Activated CD4-positive, alpha-beta T cell treated with anti-CD3 and anti-CD28 coated beads for 24 hours (primary cell): ENCODE data around the gene ATM.
"Not testable (repeated sequence)": the region's sequence is repeated elsewhere in the genome, so short reads cannot be mapped to it uniquely, and the experiment has no call there.

ENCODE experiments used
- DNase-seq, 2 donors: peaks; one replicate each; pipeline ENCODE4 v3.0.0-alpha.2; 2020; ENCODE audit warnings: low read depth in 2 of 2

The ATM gene

DNA sequence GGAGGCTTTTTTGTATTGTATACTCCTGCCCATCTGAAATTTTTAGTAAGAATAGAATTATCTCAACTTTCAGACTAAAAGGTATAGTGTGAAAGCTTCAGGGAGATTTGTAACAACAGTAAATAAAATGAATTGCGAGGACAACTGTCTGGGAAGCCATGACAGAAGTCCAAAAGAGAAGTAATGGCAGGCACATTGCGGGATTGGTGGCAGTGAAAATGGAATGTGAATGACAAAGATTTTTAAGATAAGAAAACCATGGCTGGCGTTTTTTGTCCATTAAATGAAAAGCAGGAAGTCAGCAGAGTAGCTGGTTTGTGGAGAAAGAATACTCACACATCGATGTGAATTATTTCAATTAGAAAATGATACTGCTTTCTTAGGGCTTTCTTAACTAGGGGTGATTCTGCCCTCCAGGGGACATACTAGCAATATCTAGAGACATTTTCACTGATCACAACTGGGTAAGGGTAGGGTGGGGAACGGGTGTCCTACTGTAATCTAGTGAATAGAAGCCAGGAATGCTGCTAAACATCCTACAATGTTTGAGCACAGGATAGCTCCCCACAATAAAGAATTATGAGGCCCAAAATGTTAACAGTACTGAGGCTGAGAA lies 2.0 kb upstream of the ATM start:
- DNase-seq: no peak

DNA sequence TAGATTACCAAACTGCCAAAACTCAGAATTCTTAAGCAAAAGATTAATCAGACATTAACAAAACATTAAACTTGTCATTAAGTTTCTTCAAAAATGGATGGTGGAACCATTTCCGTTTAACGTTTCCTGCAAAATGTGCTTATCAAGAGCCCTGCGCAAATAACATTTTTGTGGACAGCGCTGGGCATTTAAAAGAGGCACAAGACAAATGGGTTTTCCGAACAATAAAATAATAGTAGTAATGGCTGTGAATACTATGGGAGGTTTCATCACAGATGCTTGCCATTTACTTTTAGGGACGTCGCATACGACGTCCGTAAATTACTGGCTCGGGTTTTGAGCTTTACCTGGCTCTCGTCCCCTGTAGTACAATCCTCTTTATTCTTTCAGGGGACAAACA lies 1.5 kb upstream of the ATM start:
- DNase-seq: no peak

- peak in 1 of 2 donors; percentile 14 for DNase-seq
Observed at GRCh38 chr11:108221911-108222573, 825 bp upstream of the ATM start.

DNA sequence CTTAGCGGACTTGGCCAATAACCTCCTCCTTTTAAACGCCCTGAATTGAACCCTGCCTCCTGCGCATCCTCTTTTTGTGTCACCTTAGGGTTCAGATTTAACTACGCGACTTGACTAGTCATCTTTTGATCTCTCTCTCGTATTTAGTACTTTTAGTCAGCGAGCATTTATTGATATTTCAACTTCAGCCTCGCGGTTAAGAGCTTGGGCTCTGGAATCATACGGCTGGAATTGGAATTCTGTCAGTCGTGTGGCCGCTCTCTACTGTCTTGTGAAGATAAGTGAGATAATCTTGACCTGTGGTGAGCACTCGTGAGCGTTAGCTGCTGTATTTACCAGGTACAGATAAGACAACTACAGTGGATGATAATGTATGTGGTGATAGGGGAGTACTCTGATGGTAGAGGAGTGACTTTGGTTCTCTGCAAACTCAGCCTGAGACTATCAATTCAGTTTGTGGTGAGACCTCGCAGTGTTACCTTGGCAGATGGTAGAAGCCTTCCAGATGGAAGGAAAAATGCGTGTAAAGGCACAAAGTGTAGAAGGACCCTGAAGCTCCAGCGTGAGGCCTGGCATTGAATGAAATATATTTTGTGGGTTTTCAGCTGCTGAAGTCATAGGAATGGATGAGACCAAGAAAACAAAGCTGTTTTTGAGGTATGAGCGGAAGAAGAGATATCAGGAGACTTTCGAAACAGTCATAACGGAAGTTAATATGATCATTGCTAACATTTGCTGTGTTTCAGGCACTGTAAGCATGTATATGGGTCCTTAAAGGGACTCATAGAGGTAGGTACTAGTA lies 682 bp downstream of the ATM start:
- DNase-seq: peak in 1 of 2 donors; percentile 41

- DNase-seq: no peak
Observed at GRCh38 chr11:108224366-108224765, 1.5 kb downstream of the ATM start.

DNA sequence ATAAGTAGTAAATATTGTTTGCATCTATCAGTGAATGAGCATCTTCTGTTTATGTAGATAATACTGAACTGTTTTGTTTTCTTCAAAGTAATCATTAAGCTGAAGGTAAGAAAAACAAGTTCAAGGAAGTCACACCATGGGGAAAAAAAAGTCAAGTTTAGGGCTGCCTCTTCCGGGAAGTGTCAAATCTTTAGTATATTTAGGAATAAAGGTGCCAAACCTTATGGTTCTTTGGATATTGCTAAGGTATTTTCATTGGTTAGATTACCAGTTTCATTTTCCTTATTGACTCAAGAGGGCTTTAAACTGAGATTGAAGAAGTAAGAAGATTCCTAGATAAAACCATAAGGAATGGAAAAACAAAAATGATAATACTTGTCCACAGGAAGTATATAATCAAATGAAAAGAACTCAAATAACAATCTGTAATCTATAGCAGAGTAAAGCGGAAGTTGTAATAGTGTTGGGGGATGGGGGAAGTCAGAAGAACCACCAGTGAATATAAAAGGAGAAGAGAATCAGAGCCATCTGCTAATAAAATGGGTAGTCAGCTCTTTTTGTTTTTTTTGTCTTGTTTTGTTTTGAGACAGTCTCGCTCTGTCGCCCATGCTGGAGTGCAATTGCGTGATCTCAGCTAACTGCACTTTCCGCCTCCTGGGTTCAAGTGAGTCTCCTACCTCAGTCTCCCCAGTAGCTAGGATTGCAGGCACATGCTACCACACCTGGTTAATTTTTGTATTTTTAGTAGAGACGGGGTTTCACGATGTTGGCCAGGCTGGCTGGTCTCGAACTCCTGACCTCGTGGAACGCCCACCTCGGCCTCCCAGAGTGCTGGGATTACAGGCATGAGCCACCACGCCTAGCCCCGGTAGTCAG lies 2.3 kb downstream of the ATM start:
- DNase-seq: no peak

DNA sequence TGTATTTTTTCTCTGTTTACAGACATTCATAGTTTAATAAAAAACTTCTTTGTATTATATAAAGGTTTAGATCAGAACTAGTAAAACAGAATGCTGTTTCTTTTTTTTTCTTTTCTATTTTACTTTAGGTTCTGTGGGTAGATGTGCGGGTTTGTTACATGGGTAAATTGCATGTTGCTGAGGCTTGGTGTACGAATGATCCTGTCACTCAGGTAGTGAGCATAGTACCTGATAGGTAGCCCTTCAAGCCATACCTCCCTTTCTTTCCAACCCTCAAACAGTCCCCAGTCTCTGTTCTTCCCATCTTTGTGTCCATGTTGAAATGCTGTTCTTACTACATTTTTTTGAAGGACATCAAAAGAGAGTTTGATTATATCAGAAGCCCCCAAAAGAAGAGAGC lies 3.2 kb downstream of the ATM start:
- no peak for DNase-seq

DNA sequence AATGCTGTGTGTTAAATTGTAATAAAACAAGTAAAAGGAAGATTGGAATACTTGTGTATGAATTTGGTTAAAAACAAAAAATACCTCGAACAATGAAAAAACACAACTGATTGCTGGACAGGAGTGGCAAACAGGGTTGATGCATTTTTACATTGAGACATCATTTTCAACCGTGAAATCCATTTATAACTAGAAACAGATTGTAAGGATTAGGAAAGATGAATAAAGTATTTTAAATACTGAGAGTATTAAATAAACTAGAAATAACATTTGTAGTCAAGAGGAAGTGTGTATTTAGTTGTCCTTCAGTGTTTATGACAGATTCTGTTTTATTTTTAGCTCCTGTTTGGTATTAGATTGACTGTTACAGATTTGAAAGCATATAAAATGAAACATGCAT lies 5.4 kb downstream of the ATM start:
- DNase-seq: no peak

GRCh38 chr11:108233277-108233945 lies 10.5 kb downstream of the ATM start:
- no peak for DNase-seq

DNA sequence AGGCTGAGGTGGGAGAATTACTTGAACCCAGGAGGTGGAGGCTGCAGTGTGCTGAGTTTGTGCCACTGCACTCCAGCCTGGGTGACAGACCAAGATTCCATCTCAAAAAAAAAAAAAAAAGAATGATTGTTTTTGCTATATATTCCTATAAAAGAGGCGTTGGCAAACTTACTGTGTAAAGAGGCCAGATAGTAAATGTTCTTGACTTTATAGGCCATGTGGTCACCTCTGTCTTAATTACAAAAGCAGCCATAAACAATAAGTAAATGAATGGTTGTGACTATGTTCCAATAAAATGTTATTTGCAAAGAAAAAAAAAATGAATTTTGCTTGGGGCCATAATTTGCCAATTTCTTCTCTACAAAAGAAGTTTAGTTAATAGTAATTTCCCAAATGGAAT lies 12.3 kb downstream of the ATM start:
- no peak for DNase-seq

DNA sequence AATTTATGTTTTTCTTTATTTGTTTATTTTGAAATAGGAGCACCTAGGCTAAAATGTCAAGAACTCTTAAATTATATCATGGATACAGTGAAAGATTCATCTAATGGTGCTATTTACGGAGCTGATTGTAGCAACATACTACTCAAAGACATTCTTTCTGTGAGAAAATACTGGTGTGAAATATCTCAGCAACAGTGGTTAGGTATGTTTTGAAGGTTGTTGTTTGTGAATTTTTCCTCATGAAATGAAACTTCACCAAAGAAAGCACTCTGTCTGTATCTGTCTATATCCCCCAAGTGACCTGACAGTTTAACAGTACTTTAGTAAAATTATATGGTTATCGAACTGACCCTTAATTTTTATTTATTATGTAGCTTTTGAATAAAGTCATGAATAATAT lies 12.8 kb downstream of the ATM start:
- DNase-seq: no peak

DNA sequence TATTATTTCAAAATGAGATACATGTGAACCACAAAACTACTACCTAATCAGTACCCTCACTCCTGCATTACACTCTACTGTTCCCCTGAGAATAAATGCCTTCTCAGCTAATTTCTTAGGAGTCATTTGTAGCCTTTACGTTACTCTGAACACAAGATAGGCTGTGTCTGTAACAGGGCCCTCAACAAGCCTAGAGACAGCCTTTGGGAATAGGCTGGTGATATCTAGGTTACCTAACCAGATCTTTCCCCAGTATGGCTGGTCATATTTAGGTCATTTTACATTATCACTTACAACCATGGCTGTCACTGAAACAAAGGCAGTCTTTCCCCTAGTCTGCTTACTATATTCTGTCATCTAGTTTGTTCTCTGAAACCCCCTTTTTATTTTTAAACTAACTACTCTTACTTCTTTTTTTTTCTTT lies 14.2 kb downstream of the ATM start:
- DNase-seq: no peak

DNA sequence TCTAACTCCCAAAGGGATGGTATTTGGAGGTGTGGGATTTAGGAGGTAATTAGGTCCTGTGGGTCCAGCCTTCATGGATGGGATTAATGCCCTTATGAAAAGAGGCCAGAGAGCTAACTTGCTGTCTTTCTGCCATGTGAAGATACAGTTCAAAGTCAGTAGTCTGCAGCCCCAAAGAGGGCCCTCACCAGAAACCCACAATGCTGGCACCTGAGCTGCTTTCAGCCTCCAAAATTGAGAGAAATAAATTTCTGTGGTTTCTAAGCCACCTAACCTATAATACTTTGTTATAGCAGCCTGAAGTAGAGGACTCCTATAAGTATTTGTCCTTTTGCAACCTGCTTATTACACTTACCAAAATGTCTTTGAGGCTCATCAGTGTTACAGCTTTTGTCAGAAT lies 16.2 kb downstream of the ATM start:
- no peak for DNase-seq

GRCh38 chr11:108241330-108242037 lies 18.6 kb downstream of the ATM start:
- peak in 1 of 2 donors; percentile 31 for DNase-seq

GRCh38 chr11:108242422-108242821 lies 19.6 kb downstream of the ATM start:
- DNase-seq: no peak

DNA sequence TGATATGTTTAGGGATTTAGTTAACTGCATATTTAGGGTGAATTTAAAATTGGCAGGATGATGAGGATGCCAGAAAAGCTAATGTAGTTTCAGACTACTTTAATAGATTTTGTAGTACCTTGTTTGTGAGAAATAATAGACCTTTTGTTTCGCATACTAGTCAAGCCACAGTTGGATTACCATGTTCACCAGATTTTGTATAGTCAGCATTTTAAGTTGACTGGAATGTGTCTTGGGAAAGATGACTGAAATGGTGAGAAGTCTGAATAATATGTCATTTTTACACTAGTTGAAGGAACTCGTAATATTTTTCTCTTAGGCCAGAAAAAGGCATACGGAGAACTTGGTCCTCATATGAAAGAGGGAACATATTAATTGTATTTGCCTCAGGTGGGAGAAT lies 23.4 kb downstream of the ATM start:
- no peak for DNase-seq

GRCh38 chr11:108246885-108247284 lies 24.0 kb downstream of the ATM start:
- no peak for DNase-seq

DNA sequence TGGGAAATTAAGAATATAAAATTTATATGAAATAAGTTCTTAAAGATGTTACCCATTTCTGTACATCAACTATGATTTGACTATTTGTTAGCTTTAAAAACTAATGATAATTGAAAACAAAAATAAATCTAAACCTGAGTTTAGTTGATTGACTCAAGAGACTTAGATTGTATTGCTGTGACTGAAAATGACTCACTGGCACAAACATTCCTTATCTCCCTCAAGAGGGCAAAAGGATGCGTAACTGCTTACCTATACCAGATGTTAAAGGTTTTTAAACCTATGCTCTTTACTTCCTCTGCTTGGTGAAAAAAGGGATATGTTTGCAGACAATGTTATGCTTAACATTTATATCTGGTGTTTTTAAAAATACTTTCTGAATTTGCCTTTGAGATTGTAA lies 30.3 kb downstream of the ATM start:
- DNase-seq: no peak

GRCh38 chr11:108269583-108269982 lies 46.7 kb downstream of the ATM start:
- no peak for DNase-seq

GRCh38 chr11:108276985-108277616 lies 54.2 kb downstream of the ATM start:
- DNase-seq: not testable (repeated sequence)
